HCT116 (cell line): ENCODE data around the gene MCF2L. TPM values are rescaled to one million over a fixed set of nuclear protein-coding genes. Genes with fewer than 3 reads are reported as not detected.

Experiments
- ATAC-seq: fragments of 200-7000 bp; cut with Tn5 transposase; 2 replicates; pipeline ENCODE4 v1.9.1; 2020; ENCODE audit warnings: mild to moderate bottlenecking, moderate library complexity
- BruUV-seq: library from RNA; stranded (reverse); fragments of 400-500 nt; replicated peaks from 2 replicates; lab custom pipeline; 2021; lab: Mats Ljungman, UMichigan
- CTCF ChIA-PET: fragments of 300-600 bp; sonication (Branson Sonifier 250); formaldehyde crosslinking; loops from one replicate; lab custom pipeline; 2021; ENCODE audit warnings: antibody characterized with exemption; lab: Charles Lee
- POLR2A ChIA-PET: fragments of 300-600, 350-600 bp; sonication (Branson Sonifier 250); formaldehyde crosslinking; loops from one replicate; lab custom pipeline; 2021; ENCODE audit warnings: antibody characterized with exemption; lab: Charles Lee
- RAD21 ChIA-PET, 2 experiments: fragments of 300-600 bp; sonication (Branson Sonifier 250); formaldehyde crosslinking; loops; one replicate each; lab custom pipeline; 2023; ENCODE audit warnings: low total read pairs in 2 of 2; ENCODE audit not compliant: uncharacterized antibody in 2 of 2, unreplicated experiment in 2 of 2, low non-redundant PET in 1 of 2; lab: Charles Lee
- DNase-seq: peaks from one replicate; pipeline ENCODE4 v3.0.0-alpha.2; 2010; ENCODE audit warnings: low read depth, low spot score
- H2AFZ ChIP-seq: fragments of 200-600 bp; shearing (Covaris generic), sonication (generic); 2 replicates; pipeline ENCODE4 v1.6.1; 2017; ENCODE audit warnings: low read depth, mixed run types, mixed read lengths, antibody characterized with exemption, low read length; ENCODE audit not compliant: poor library complexity, severe bottlenecking
- H3K27ac ChIP-seq: 2 replicates; pipeline ENCODE4 v1.5.1; 2012; ENCODE audit warnings: low read depth, low read length
- H3K27me3 ChIP-seq: fragments of 200-600 bp; sonication (generic); 2 replicates; pipeline ENCODE4 v1.6.1; 2016; ENCODE audit warnings: mixed run types, low read length, mixed read lengths; ENCODE audit not compliant: insufficient read depth
- H3K36me3 ChIP-seq, 2 experiments: fragments of 200-500 bp in 1 of 2; fragments of 200-600 bp in 1 of 2; sonication (Bioruptor generic) in 1 of 2; sonication (generic) in 1 of 2; 2 replicates each; pipeline versions ENCODE4 v1.5.1 to v1.6.1; 2014 to 2016; ENCODE audit warnings: low read length in 2 of 2, inconsistent platforms in 1 of 2, mixed read lengths in 1 of 2, mixed run types in 1 of 2; ENCODE audit not compliant: insufficient read depth in 2 of 2, control insufficient read depth in 1 of 2
- H3K4me1 ChIP-seq, 2 experiments: fragments of 200-600 bp in 1 of 2; sonication (generic) in 1 of 2; 2 replicates each; pipeline versions ENCODE4 v1.5.1 to v1.6.1; 2012 to 2017; ENCODE audit warnings: low read length in 2 of 2, inconsistent platforms in 1 of 2, mild to moderate bottlenecking in 1 of 2, mixed read lengths in 1 of 2, mixed run types in 1 of 2, moderate library complexity in 1 of 2; ENCODE audit not compliant: insufficient read depth in 2 of 2, control insufficient read depth in 1 of 2
- H3K4me2 ChIP-seq: fragments of 200-600 bp; sonication (generic); 2 replicates; pipeline ENCODE4 v1.6.1; 2017; ENCODE audit warnings: mixed run types, low read length, mixed read lengths
- H3K4me3 ChIP-seq, 2 experiments: fragments of 200-600 bp in 1 of 2; sonication (generic) in 1 of 2; replicated peaks in 1 of 2; 2 replicates each; pipeline ENCODE4 v1.5.1; 2011 to 2016; ENCODE audit warnings: low read length in 2 of 2, control low read depth in 1 of 2, low read depth in 1 of 2, mild to moderate bottlenecking in 1 of 2, mixed read lengths in 1 of 2, mixed run types in 1 of 2
- H3K79me2 ChIP-seq: fragments of 200-600 bp; sonication (generic); 2 replicates; pipeline ENCODE4 v1.6.1; 2017; ENCODE audit warnings: mild to moderate bottlenecking, mixed run types, low read length, moderate library complexity, mixed read lengths; ENCODE audit not compliant: insufficient read depth
- H3K9ac ChIP-seq: fragments of 200-600 bp; sonication (generic); 2 replicates; pipeline ENCODE4 v1.6.1; 2016; ENCODE audit warnings: low read length, mixed read lengths
- H3K9me2 ChIP-seq: fragments of 200-600 bp; sonication (generic), shearing (Covaris generic); 2 replicates; pipeline ENCODE4 v1.6.1; 2017; ENCODE audit warnings: mixed run types, mild to moderate bottlenecking, moderate library complexity; ENCODE audit not compliant: insufficient read depth
- H3K9me3 ChIP-seq, 2 experiments: fragments of 200-500 bp in 1 of 2; fragments of 200-600 bp in 1 of 2; sonication (Bioruptor generic) in 1 of 2; sonication (generic) in 1 of 2; 2 replicates each; pipeline ENCODE4 v1.6.1; 2014 to 2017; ENCODE audit warnings: low read length in 2 of 2, mixed read lengths in 2 of 2, inconsistent platforms in 1 of 2, low read depth in 1 of 2, mild to moderate bottlenecking in 1 of 2, mixed run types in 1 of 2, moderate library complexity in 1 of 2; ENCODE audit not compliant: control insufficient read depth in 1 of 2, insufficient read depth in 1 of 2
- H4K20me1 ChIP-seq: fragments of 200-600 bp; sonication (generic), shearing (Covaris generic); 2 replicates; pipeline ENCODE4 v1.6.1; 2017; ENCODE audit warnings: mixed run types, mild to moderate bottlenecking, moderate library complexity; ENCODE audit not compliant: insufficient read depth
- ATF3 ChIP-seq: IDR thresholded peaks from 2 replicates; pipeline ENCODE4 v1.6.1; 2012
- CBX3 ChIP-seq: IDR thresholded peaks from 2 replicates; pipeline ENCODE4 v1.6.1; 2012; ENCODE audit warnings: low read depth
- CEBPB ChIP-seq: IDR thresholded peaks from 2 replicates; pipeline ENCODE4 v1.6.1; 2012; ENCODE audit warnings: low read depth
- CTCF ChIP-seq, 3 experiments: fragments of 200-600 bp in 1 of 3; sonication (generic) in 1 of 3; IDR thresholded peaks in 2 of 3; conservative IDR thresholded peaks in 1 of 3; 2 replicates each; pipeline ENCODE4 v1.5.1; 2012 to 2017; ENCODE audit warnings: low read depth in 2 of 3, low read length in 2 of 3, antibody characterized with exemption in 1 of 3, borderline replicate concordance in 1 of 3, control low read depth in 1 of 3, mild to moderate bottlenecking in 1 of 3, mixed read lengths in 1 of 3, mixed run types in 1 of 3, moderate library complexity in 1 of 3; ENCODE audit not compliant: insufficient read depth in 1 of 3
- EGR1 ChIP-seq: IDR thresholded peaks from 2 replicates; pipeline ENCODE4 v1.6.1; 2012; ENCODE audit warnings: low read depth
- EZH2 ChIP-seq: fragments of 200-600 bp; sonication (generic); IDR thresholded peaks from 2 replicates; pipeline ENCODE4 v1.6.1; 2017; ENCODE audit warnings: antibody characterized with exemption, mixed run types
- EZH2phosphoT487 ChIP-seq: fragments of 200-600 bp; IDR thresholded peaks from 2 replicates; pipeline ENCODE4 v1.6.1; 2018; ENCODE audit warnings: antibody characterized with exemption, borderline replicate concordance
- FOSL1 ChIP-seq: IDR thresholded peaks from 2 replicates; pipeline ENCODE4 v1.6.1; 2012; ENCODE audit warnings: low read depth
- JUND ChIP-seq: IDR thresholded peaks from 2 replicates; pipeline ENCODE4 v1.6.1; 2012
- MAX ChIP-seq: IDR thresholded peaks from 2 replicates; pipeline ENCODE4 v1.6.1; 2012
- POLR2A ChIP-seq: IDR thresholded peaks from 2 replicates; pipeline ENCODE4 v1.7.0; 2011; ENCODE audit warnings: borderline replicate concordance; ENCODE audit not compliant: insufficient read depth, insufficient read length; ENCODE audit errors: extremely low read depth
- SP1 ChIP-seq: IDR thresholded peaks from 2 replicates; pipeline ENCODE4 v1.6.1; 2012; ENCODE audit warnings: low read depth
- TCF7L2 ChIP-seq: IDR thresholded peaks from 2 replicates; pipeline ENCODE4 v1.7.0; 2011; ENCODE audit warnings: borderline replicate concordance, inconsistent platforms; ENCODE audit not compliant: insufficient read depth, insufficient read length; ENCODE audit errors: extremely low read depth
- ZBTB33 ChIP-seq: IDR thresholded peaks from 2 replicates; pipeline ENCODE4 v1.6.1; 2011; ENCODE audit warnings: mild to moderate bottlenecking, low read length, moderate library complexity; ENCODE audit not compliant: insufficient replicate concordance; ENCODE audit errors: extremely low read depth
- ZFX ChIP-seq: fragments of 450-650 bp; IDR thresholded peaks from 2 replicates; pipeline ENCODE4 v1.6.1; 2017
- ZNF274 ChIP-seq: fragments of 200-500 bp; sonication (Bioruptor generic); IDR thresholded peaks from 2 replicates; pipeline ENCODE4 v1.6.1; 2014; ENCODE audit warnings: mild to moderate bottlenecking, low read depth, low read length, inconsistent platforms
- intact Hi-C: fragments of 100-400 bp; cut with micrococcal nuclease; formaldehyde crosslinking; loops from 2 replicates; pipeline ENCODE4 v1.10.0; 2022
- total RNA-seq: library from RNA; stranded (reverse); gene quantifications from one replicate; pipeline ENCODE4 v1.2.1, GENCODE V29; 2021; ENCODE audit not compliant: unreplicated experiment

The MCF2L gene
- total RNA-seq, 1 experiment from 2014 or later: 19.3 TPM

GRCh38 chr13:113021811-113022210 lies 52.8 kb downstream of the MCF2L start:
- Histone ChIP-seq H3K9me3 (no peaks in the 10 kb centered on the region), H3K9me2 (no peaks in the 10 kb centered on the region), H3K9ac (no peak overlapping the region), H3K27ac (no peak overlapping the region), H2AFZ (no peak overlapping the region), H3K4me1 (peaks cover 5 to 17% of the 10 kb centered on the region in 2 experiments), H3K36me3 (no peaks in the 10 kb centered on the region), H4K20me1 (no peaks in the 10 kb centered on the region), H3K4me3 (no peak overlapping the region), H3K27me3 (no peaks in the 10 kb centered on the region), H3K4me2 (no peak overlapping the region), H3K79me2 (no peaks in the 10 kb centered on the region)
- TF ChIP-seq EGR1: no peak
- ChIA-PET CTCF (no interaction called here), POLR2A (no interaction called here), RAD21 (no interaction called here)
- no TSS peak for BruUV-seq
- DNase-seq (no peak), ATAC-seq (no peak)
- intact Hi-C loops: no loop called here

GRCh38 chr13:113022391-113022744 lies 53.4 kb downstream of the MCF2L start:
- intact Hi-C loops: no loop called here
- H3K4me2 ChIP-seq: peak overlapping the region; percentile 52; the same call in 1 of the 2 replicates
- TF ChIP-seq SP1 (no peak), JUND (no peak), EZH2 (no peak), ZBTB33 (no peak), CBX3 (no peak), ATF3 (no peak), POLR2A (no peak), EGR1 (no peak), EZH2phosphoT487 (no peak), TCF7L2 (no peak), ZNF274 (no peak), CTCF (IDR thresholded peaks at IDR 0.05 in 2 of 3, conservative IDR thresholded peaks at IDR 0.05 in 1 of 3; ENCODE audit: borderline replicate concordance in 1 of 3, insufficient read depth in 1 of 3, low read depth in 2 of 3, low read length in 2 of 3) (no peak), FOSL1 (no peak), MAX (no peak), ZFX (no peak), CEBPB (no peak)

More at GRCh38 chr13:113022391-113022744, 53.4 kb downstream of the MCF2L start:
- ChIA-PET CTCF (no interaction called here), POLR2A (no interaction called here), RAD21 (no interaction called here)
- no peak; the same call in 1 of the 2 replicates for ATAC-seq
- Histone ChIP-seq H2AFZ (no peak overlapping the region), H3K4me3 (no peak overlapping the region), H3K4me1 (peaks cover 5 to 17% of the 10 kb centered on the region in 2 experiments), H3K79me2 (no peaks in the 10 kb centered on the region), H3K9me3 (no peaks in the 10 kb centered on the region), H3K36me3 (no peaks in the 10 kb centered on the region), H3K9ac (no peak overlapping the region), H3K27ac (no peak overlapping the region), H4K20me1 (no peaks in the 10 kb centered on the region), H3K9me2 (no peaks in the 10 kb centered on the region), H3K27me3 (no peaks in the 10 kb centered on the region)
- DNase-seq: no peak
- BruUV-seq: no TSS peak
